ENCODE results near the gene SPRING1.
A peak's percentile ranks its signal among the peaks of the same experiment; 100 is the strongest.
"Not testable (repeated sequence)": the region's sequence is repeated elsewhere in the genome, so short reads cannot be mapped to it uniquely, and the experiment has no call there.

SPRING1 gene, protein sequence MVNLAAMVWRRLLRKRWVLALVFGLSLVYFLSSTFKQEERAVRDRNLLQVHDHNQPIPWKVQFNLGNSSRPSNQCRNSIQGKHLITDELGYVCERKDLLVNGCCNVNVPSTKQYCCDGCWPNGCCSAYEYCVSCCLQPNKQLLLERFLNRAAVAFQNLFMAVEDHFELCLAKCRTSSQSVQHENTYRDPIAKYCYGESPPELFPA

DNA sequence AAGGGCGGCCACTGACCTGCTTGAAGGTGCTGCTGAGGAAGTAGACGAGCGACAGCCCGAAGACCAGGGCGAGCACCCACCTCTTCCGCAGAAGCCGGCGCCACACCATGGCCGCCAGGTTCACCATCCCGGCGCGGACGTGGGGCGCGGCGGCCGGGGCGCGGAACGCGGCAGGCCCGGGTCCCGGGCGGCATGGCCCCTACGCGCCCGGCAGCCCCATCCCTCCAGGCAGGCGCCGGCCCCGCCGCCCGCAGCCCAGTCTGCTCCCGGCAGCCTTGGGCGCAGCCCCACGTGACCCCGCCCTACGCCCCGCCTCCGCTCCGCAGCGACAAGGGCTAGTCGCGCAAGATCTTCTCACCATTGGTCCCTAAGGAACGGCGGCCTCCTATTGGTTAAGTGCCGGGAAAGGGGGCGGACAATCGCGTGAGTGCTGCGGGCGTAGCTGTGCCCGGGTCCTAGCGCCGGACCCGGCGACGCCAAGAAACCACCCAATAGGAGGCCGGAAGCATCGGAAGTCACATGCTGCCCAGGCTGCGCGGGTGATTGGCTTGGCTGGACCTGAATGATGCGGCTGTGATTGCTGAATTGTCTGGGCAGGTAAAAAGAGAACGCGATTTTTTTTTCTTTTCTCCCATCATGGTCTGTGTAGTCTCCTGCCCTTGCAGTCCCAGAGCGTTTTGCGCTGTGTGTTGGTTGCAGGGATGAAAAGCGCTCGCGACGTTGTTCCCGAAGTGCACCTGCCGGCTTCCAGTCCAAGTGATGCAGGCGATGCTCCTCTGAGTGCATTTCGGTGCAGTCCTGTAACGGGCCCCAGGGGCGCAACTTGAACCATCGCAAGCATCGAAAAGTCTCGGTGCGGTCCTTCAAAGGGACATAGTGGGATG is at the start of gene SPRING1, which contains the start of gene RNFT2:
Gene SPRING1 (minus strand): TSS at position 296 of the 884 bp plus-strand sequence. CDS start 169 bp downstream, at position 127.
Gene RNFT2 (plus strand): TSS at position 542 of the 884 bp plus-strand sequence. CDS start 2,183 bp downstream, outside the sequence.
- DNase-seq (ENCODE audit: low read depth, low spot score): peak; percentile 99

DNA sequence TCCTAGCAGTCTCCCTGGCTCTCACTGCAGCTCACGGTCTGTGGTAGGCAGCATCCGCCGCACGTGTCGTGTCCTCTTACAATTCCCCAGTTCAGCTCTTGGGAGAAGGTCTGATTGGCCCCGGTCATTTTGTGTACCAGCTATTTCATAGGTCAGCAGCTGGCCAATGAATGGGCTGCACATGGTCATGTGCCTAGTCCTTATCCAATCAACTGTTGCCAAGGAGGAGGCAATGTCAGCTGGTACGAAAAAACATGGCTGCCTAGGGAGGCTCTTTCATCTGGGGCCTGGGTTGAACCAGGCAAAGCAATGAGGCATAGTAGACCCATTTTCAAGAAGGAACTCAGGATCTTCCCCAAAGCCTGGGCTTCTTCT is 46.4 kb upstream of the SPRING1 start:
- peak; percentile 27 for DNase-seq (ENCODE audit: low read depth, low spot score)

DNA sequence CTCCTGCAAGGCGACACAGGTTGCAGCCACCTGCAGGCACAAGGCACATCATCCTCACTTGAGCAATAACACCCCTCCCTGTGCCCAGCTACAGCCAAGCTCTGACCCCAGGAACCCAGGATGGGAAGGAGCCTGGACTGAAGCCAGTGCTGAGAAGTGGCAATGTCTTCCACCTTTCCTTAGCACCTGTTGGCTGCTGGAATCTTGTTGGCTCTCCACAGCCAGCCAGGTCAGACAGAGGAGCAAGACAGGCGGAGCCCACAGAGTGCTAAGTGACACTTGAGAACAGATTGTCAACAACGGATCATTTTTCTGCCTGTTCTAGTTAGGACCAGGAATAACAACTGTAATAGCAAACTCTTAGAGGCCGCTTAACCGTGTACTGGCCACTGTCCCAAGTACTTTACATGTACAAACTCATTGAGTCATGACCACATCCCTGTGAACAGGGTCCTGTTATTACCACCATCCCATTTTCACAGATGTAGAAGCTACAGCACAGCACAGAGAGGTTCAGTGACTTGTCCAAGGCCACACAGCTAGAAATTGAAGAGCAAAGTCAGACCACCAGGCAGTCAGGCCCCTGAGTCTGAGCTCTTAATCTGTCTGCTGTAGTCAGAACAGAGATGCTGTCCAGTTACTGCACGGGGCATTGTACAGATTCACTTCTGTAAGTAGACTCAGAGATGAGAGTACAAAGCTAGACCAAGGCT is 45.8 kb upstream of the SPRING1 start:
- DNase-seq (ENCODE audit: low read depth, low spot score): no peak

DNA sequence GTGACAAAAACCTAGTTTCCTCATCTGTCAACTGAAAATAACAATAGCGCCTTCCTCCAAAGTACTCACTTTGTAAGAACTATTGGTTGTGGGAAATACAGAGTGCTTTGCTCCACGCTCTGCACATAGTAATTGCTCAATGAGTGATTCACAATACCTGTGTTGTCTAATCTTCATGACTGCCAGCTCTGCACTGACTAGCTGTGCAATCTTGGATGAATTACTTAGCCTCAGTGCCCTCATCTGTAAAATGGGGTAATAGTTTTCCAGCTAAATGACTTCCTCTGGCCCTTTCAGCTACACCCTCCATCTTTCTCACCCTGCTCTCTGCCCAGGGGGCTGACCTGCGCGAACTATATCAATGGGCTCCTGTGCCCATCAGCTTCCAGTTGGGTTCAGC is 43.1 kb upstream of the SPRING1 start:
- DNase-seq (ENCODE audit: low read depth, low spot score): no peak

DNA sequence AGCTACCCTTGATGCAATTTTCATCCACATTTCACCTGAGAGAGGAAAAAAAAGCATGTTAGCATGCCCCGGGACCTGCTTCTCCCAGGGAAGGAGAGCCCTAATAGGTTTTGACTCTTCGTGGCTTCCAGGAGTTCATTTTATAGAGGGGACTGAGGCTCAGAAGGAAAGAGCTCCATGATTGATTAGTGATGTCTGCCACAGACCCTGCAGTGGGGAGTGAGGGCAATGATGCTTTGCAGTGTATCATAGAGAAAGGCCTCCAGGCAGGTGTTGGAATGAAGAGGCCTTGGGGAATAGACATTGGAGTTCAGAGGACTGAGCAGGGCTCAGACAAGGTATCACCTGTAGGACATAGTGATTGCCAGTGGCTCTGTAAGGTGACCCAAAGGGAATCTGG is 41.7 kb upstream of the SPRING1 start:
- DNase-seq (ENCODE audit: low read depth, low spot score): no peak

DNA sequence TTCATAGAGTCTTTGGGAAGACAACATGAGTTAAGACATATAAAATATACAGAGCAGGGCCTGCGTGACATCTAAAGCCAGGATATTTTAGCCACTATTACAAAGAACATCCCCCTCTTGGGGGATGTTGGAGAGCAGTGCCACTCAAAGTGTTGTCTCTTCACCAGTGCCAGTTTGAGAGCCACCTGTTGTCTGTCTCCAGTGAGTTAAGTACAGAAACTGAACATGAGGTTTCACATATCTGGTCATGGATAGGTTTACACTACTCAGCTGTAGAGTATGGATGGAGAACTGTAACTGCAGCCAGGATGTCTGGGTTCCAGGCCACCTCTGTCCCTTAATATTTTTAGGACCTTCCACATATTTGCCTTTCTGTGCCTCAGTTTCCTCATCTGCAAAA is 39.4 kb upstream of the SPRING1 start:
- no peak for DNase-seq (ENCODE audit: low read depth, low spot score)

DNA sequence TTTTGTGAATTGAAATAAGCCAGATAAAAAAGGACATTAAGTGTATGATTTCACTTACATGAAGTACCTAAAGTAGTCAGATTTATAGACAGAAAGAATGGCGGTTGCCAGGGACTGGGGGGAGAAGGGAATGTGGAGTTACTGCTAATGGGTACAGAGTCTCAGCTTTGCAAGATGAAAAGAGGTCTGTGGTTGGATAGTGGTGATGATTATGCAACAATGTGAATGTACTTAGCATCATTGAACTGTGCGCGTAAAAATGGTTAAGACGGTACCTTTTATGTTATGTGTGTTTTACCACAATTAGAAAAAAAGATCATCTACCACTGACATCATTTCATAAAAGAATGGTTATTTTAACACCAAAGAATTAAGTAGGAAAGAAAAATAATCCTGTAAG is 36.2 kb upstream of the SPRING1 start:
- no peak for DNase-seq (ENCODE audit: low read depth, low spot score)

DNA sequence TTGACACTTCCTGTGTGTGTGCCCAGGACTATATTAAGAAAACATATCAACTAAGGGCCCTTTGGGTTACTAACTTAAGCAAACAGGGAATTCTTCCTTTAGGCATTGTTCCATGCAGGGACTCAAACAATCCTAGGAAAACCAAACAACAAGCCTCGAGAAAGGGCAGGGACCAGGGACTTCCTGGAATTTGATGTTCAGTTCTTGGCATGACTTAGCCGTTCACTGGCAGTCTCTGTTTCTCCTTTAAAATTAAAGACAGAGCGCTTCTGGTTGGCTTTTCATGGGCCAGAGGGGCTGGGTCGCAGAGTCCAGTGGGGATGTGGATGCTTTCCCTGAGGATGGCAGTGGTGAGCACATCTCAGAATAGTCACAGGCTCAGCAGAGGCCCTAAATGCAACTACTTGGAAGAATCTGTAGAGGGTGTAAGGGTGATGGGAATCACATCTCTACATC is 35.4 kb upstream of the SPRING1 start:
- peak; percentile 30 for DNase-seq (ENCODE audit: low read depth, low spot score)

DNA sequence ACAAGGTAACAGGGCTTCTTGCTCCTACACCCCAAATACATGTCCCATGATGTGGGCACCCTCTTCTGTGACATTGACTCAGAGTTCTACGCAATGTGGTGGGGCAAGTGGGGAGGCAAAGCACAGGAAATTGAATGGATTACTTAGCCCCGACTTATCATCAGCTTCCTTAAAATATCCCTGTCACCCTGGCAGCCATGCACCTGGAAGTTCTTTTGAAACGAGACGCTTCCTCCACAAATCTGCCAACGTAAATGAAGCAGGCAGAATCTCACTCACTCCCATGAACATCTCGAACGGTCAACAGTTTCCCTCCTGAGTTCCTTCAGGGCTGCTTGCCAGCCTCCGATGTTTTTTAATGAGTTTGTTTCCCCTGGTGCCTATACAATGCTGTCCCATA is 33.8 kb upstream of the SPRING1 start:
- DNase-seq (ENCODE audit: low read depth, low spot score): no peak

DNA sequence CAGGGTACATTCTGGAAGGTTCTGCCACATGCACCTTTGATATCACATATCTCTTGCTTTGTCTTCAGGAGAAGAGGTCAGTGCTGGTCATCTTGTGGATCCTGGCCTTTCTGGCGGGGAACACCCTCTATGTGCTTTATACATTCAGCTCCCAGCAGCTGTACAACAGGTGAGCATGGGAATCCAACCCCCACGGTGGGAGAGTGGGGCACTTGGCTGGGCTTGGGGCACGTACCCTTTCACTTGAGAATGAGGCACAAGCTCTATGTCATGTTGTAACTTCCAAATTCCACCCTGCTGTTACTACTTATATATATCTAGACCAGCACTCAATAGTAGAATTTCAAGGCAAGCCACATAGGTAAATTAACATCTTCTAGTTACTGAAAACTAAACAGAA is 28.9 kb upstream of the SPRING1 start:
- no peak for DNase-seq (ENCODE audit: low read depth, low spot score)

DNA sequence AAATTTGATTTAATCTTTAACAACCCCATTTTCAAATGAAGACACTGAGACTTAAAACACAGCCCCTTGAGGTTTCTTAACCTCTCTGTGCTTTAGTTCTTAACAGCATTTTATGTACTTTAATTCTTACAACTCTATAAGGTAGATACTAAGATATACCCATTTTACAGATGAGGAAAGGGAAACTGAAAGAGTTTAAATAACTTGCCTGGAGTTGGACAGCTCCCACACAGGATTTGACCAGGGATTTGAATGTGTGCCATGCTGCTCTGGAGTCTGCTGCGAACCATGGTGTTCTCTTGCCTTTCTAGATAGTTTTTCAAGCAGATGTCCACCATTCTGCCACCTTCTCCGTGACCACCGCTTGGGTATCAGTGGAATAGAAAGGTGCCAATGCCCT is 28.4 kb upstream of the SPRING1 start:
- no peak for DNase-seq (ENCODE audit: low read depth, low spot score)

DNA sequence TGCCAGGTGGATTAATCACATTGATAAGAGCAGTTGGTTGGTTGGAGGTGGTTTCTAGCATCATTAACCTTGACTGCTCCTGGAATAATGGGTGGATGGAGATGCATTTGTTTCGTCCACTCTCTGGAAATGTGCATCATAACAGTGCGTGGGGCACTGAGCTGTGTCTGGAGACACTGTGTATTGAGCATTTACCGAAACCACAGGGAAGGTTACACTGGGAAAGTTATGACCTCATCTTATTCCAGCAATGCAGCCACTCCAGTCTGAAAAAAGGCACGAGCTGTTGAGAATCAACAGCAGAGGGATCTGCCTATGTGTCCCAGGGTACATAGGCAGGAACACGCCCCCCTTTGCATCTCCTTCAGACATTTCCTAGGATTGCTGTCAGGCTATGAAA is 27.4 kb upstream of the SPRING1 start:
- no peak for DNase-seq (ENCODE audit: low read depth, low spot score)

DNA sequence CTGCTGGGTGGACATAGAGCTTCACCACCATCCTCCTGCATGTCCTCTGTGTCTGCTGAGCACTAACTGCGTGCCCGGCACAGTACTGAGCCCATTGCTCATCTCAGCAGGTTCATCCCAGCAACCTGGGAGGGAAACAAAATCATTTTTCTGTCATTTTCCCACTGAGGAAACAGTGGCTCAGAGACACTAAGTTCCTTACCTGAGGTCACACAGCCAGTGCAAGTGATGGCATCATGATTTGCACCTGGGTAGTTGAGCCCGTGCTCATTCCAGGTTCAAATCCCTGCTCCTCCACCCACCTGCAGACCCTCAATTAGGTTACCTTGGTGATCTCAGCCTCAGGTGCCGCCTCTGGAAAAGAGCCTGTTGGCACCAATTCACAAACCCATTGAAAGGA is 23.6 kb upstream of the SPRING1 start:
- no peak for DNase-seq (ENCODE audit: low read depth, low spot score)

DNA sequence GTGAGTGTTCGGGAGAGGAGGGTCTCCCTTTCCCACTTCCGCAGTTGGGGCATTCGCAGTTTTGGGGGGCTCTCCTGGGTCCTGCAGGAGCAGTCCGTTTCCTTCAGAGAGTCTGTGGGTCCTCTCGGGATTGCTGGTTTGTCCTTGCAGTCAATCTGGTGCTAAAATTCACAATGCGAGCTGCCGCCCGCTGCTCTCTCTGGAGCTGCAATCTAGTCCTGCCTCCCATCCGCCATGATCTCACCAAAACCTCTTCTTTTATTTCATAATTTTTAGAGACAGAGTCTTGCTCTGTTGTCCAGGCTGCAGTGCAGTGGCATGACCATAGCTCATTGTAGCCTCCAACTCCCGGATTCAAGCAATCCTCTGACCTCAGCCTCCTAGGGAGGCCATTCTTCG is 22.8 kb upstream of the SPRING1 start:
- no peak for DNase-seq (ENCODE audit: low read depth, low spot score)

DNA sequence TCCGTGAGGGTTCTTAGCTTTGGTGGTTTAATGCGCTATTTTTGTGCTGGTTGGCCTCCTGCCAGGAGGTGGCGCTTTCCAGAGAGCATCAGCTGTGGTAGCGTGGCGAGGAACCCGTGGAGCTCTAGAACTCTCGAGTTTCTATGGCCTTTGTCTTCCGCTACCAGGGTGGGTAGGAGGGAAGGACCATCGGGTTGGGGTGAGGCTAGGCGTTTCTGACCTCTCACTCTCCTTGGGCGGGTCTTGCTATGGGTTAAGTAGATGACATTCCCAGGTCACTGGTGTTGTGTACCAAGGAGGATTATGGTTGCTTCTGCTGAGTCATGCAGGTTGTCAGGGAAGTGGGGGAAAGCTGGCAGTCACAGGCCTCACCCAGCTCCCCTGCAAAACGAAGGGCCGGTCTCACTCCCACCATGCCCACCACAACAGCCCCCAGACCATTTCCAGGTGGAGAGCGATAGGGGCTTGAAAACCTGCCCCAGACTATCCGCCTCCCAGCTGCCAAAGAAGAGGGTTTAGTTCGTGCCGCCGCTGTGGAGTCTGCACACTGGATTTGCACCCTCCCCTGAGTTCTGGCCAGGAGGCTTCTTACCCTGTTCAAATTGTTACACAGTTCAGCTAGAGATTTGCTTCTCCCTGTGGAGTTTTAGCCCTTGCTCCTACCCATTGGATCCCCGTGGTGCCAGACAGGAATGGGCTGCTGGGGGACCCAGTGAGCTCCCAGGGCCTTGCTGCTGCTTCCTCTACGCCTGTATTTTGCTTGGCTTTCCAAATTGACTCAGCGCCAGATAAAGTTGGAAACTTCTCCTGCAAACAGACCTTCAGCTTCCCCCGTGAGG is 22.1 kb upstream of the SPRING1 start:
- peak; percentile 76 for DNase-seq (ENCODE audit: low read depth, low spot score)

DNA sequence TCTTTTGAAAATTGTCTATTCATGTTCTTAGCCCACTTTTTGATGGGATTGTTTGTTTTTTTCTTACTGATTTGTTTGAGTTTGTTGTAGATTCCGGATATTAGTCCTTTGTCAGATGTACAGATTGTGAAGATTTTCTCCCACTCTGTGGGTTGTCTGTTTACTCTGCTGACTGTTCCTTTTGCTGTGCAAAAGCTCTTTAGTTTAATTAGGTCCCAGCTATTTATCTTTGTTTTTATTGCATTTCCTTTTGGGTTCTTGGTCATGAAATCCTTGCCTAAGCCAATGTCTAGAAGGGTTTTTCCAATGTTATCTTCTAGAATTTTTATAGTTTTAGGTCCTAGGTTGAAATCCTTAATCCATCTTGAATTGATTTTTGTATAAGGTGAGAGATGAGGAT is 16.9 kb upstream of the SPRING1 start:
- DNase-seq (ENCODE audit: low read depth, low spot score): not testable (repeated sequence)

DNA sequence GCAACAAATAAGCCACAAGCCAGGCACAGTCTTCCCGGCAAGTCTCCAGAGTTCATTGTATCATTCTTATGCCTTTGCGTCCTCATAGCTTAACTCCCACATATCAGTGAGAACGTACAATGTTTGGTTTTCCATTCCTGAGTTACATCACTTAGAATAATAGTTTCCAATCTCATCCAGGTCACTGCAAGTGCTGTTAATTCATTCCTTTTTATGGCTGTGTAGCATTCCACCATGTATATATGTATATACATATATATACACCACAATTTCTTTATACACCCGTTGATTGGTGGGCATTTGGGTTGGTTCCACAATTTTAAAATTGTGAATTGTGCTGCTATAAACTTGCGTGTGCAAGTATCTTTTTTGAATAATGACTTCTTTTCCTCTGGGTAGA is 16.2 kb upstream of the SPRING1 start:
- not testable (repeated sequence) for DNase-seq (ENCODE audit: low read depth, low spot score)

DNA sequence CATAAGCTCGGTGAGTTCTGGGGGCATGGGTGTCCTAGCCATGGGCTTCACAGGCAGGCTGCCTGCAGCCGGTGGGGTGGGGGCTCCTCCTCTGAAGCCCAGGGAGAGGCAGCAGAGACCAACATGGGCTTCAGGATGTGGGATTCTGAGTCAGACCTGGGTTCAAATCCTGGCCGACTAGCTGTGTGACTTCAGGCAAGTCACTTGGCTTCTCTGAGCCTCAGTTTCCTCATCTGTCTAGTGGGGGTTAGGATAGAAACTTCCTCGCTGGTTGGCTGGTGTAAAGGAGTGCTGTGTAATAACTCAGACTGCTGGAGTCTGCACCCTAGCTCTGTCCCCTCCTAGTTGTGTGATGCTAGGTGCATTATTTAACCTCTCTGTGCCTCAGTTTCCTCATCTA is 12.4 kb upstream of the SPRING1 start:
- no peak for DNase-seq (ENCODE audit: low read depth, low spot score)

DNA sequence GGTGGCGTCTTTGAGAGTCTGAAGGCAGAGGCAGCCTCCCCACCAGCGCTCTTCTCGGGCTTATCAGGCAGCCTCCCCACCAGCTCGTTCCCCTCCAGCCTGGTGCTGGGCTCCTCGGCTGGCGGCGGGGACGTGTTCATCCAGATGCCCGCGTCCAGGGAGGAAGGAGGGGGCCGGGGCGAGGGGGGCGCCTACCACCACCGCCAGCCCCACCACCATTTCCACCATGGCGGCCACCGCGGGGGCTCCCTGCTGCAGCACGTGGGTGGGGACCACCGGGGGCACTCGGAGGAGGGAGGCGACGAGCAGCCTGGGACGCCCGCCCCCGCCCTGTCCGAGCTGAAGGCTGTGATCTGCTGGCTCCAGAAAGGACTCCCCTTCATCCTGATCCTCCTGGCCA is 12.0 kb upstream of the SPRING1 start:
- no peak for DNase-seq (ENCODE audit: low read depth, low spot score)

DNA sequence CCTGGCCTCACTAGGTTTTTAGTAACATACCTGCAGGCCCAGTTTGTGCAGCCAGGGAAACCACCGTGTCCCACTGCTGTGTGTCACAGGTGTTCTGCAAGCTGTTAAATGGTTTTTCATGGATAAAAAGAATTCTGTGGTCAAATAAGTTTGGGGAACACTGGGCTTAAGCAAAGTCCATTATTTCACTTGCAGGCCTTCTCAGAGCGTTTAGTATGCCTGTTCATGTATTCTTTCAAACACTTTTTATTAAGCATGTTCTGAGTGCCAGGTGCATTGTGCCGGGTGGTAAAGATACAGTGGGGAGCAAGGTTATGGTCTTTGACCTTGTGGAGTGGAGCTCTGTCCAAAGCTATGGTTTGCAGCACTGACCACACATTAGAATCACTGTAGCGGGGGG is 7.7 kb upstream of the SPRING1 start:
- DNase-seq (ENCODE audit: low read depth, low spot score): no peak

DNA sequence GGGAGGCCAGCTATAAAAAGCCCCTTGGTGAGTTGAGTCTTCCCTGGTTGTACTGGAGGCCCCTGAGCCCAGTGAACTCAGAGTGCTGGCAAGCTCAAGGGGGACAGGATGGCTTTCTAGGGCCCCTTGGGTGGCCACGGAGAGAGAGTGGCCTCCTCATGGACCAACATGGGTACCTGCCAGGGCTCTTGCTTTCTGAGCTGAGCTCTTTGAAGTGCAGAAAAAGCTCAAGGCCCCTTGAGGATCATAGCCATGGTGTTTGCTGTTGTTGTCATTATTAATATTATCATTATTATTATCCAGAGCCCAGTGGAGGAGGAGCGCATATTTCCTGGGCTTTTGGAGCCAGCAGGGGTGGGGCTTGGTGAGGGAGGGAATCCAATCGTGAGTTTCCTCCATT is 6.9 kb upstream of the SPRING1 start:
- DNase-seq (ENCODE audit: low read depth, low spot score): no peak

All from ELF-1 (cell line).